Kidney epithelial cell (primary cell): ENCODE data around the gene SDHAF1. TPM values are rescaled to one million over a fixed set of nuclear protein-coding genes. Genes with fewer than 3 reads are reported as not detected.

ENCODE experiments used
- DNase-seq: peaks from one replicate; pipeline ENCODE4 v3.0.0-alpha.2; 2010; ENCODE audit warnings: low read depth
- H3K27me3 ChIP-seq: 2 replicates; pipeline ENCODE4 v1.6.0; 2011; ENCODE audit warnings: low read length; ENCODE audit not compliant: control insufficient read depth, insufficient read depth
- H3K36me3 ChIP-seq: 2 replicates; pipeline ENCODE4 v1.5.1; 2011; ENCODE audit warnings: low read length; ENCODE audit not compliant: control insufficient read depth, insufficient read depth
- H3K4me3 ChIP-seq: 2 replicates; pipeline ENCODE4 v1.5.1; 2011; ENCODE audit warnings: low read depth, mild to moderate bottlenecking, control low read depth, low read length
- CTCF ChIP-seq: IDR thresholded peaks from 2 replicates; pipeline ENCODE4 v1.5.1; 2011; ENCODE audit warnings: mild to moderate bottlenecking, moderate library complexity, low read length, control low read depth, inconsistent platforms; ENCODE audit not compliant: insufficient read depth, poor library complexity, severe bottlenecking
- total RNA-seq: library from RNA; depleted of rRNA; stranded (reverse); fragments of >200 nt; gene quantifications from 2 replicates; pipeline ENCODE4 v1.2.3, GENCODE V29; 2015

Gene SDHAF1
- total RNA-seq, 1 donor from 2014 or later, result 47.4 TPM

- no peak for DNase-seq
- H3K36me3 ChIP-seq, result no peaks in the 10 kb centered on the region
- TF ChIP-seq CTCF, result no peak
- H3K27me3 ChIP-seq, result no peaks in the 10 kb centered on the region
- no peak overlapping the region for H3K4me3 ChIP-seq
These were observed 49.0 kb downstream of the SDHAF1 start for GRCh38 chr19:36043952-36044351.

Other genes starting within 250 kb of the SDHAF1 start
- 15.5 and 17.6 TPM in 2 replicates for gene U2AF1L4, start 249.8 kb upstream of the SDHAF1 start, total RNA-seq
- gene PSENEN, start 249.5 kb upstream of the SDHAF1 start, total RNA-seq, result 46.8 and 59.7 TPM in 2 replicates
- gene LIN37, start 246.6 kb upstream of the SDHAF1 start, total RNA-seq, result 15.1 and 22.0 TPM in 2 replicates
- 0.17 and 0.82 TPM in 2 replicates for gene HSPB6, start 238.2 kb upstream of the SDHAF1 start, total RNA-seq
- 6.1 and 13.0 TPM in 2 replicates for gene PROSER3, start 237.0 kb upstream of the SDHAF1 start, total RNA-seq
- gene ARHGAP33, start 219.6 kb upstream of the SDHAF1 start, total RNA-seq, result 2.8 and 3.5 TPM in 2 replicates
- not detected in 2 replicates for gene PRODH2, start 182.3 kb upstream of the SDHAF1 start, total RNA-seq
- gene NPHS1, start 142.7 kb upstream of the SDHAF1 start, total RNA-seq, result 0.68 and 0.92 TPM in 2 replicates
- 0.50 and 1.0 TPM in 2 replicates for gene KIRREL2, start 138.3 kb upstream of the SDHAF1 start, total RNA-seq
- 6.3 and 9.3 TPM in 2 replicates for gene APLP1, start 126.6 kb upstream of the SDHAF1 start, total RNA-seq
- gene NFKBID, start 94.6 kb upstream of the SDHAF1 start, total RNA-seq, result 6.1 and 6.2 TPM in 2 replicates
- not detected in 2 replicates for gene HCST, start 92.7 kb upstream of the SDHAF1 start, total RNA-seq
- gene TYROBP, start 86.9 kb upstream of the SDHAF1 start, total RNA-seq, result 1.1 TPM in 1 of 2 replicates, not detected in the other
- 14.4 and 24.8 TPM in 2 replicates for gene LRFN3, start 58.8 kb upstream of the SDHAF1 start, total RNA-seq
- 8.6 and 11.5 TPM in 2 replicates for gene SYNE4, start 13.6 kb downstream of the SDHAF1 start, total RNA-seq
- 17.5 and 22.4 TPM in 2 replicates for gene ALKBH6, start 19.0 kb downstream of the SDHAF1 start, total RNA-seq
- 4.6 and 4.7 TPM in 2 replicates for gene CLIP3, start 37.7 kb downstream of the SDHAF1 start, total RNA-seq
- 12.0 and 16.3 TPM in 2 replicates for gene THAP8, start 59.1 kb downstream of the SDHAF1 start, total RNA-seq
- gene WDR62, start 59.7 kb downstream of the SDHAF1 start, total RNA-seq, result 1.8 and 2.8 TPM in 2 replicates
- not detected in 2 replicates for gene OVOL3, start 116.0 kb downstream of the SDHAF1 start, total RNA-seq
- 58.5 and 82.6 TPM in 2 replicates for gene POLR2I, start 119.7 kb downstream of the SDHAF1 start, total RNA-seq
- 337 and 371 TPM in 2 replicates for gene TBCB, start 120.3 kb downstream of the SDHAF1 start, total RNA-seq
- 262 and 352 TPM in 2 replicates for gene CAPNS1, start 144.9 kb downstream of the SDHAF1 start, total RNA-seq
- 1.0 and 1.4 TPM in 2 replicates for gene COX7A1, start 157.3 kb downstream of the SDHAF1 start, total RNA-seq
- gene ZNF565, start 219.5 kb downstream of the SDHAF1 start, total RNA-seq, result 1.5 and 2.2 TPM in 2 replicates
- gene ZNF146, start 219.9 kb downstream of the SDHAF1 start, total RNA-seq, result 123 and 155 TPM in 2 replicates